B cell (primary cell): ENCODE measurements around the gene DYNC2H1. TPM values are rescaled to one million over a fixed set of nuclear protein-coding genes. Genes with fewer than 3 reads are reported as not detected.

ENCODE experiments used
- ATAC-seq: fragments of 200-7000 bp; cut with Tn5 transposase; one replicate; pipeline ENCODE4 v1.10.0; 2021; ENCODE audit warnings: low read depth, mild to moderate bottlenecking, moderate number of reproducible peaks, moderate library complexity
- CTCF ChIA-PET: fragments of 350-600 bp; sonication (Branson Sonifier 250); formaldehyde crosslinking; loops from one replicate; lab custom pipeline; 2021; ENCODE audit warnings: antibody characterized with exemption, inconsistent platforms; lab: Charles Lee
- POLR2A ChIA-PET: fragments of 350-600 bp; sonication (Branson Sonifier 250); formaldehyde crosslinking; loops from one replicate; lab custom pipeline; 2021; ENCODE audit warnings: antibody characterized with exemption; lab: Charles Lee
- DNase-seq: peaks from one replicate; pipeline ENCODE4 v3.0.0; 2013
- H2AFZ ChIP-seq: 2 replicates; pipeline ENCODE4 v1.6.1; 2012; ENCODE audit warnings: mild to moderate bottlenecking, low read depth, low read length; ENCODE audit not compliant: insufficient read depth, poor library complexity, severe bottlenecking
- H3K27ac ChIP-seq, 2 donors: 1 replicate in 1 of 2; 2 replicates in 1 of 2; pipeline ENCODE4 v1.5.1; 2012 to 2013; ENCODE audit warnings: low read length in 2 of 2, mild to moderate bottlenecking in 2 of 2, moderate library complexity in 1 of 2
- H3K27me3 ChIP-seq, 4 experiments: fragments of 200-600 bp in 1 of 4; sonication (generic) in 1 of 4; replicated peaks in 1 of 4; 1 replicate in 2 of 4; 2 replicates in 2 of 4; pipeline versions ENCODE4 v1.6.1 to v1.7.0; 2013 to 2016; ENCODE audit warnings: low read length in 3 of 4, mild to moderate bottlenecking in 2 of 4, mixed read lengths in 1 of 4, moderate library complexity in 1 of 4; ENCODE audit not compliant: insufficient read depth in 4 of 4, control insufficient read depth in 3 of 4; ENCODE audit errors: control extremely low read depth in 1 of 4
- H3K36me3 ChIP-seq, 2 experiments: replicated peaks in 1 of 2; 1 replicate in 1 of 2; 2 replicates in 1 of 2; pipeline versions ENCODE4 v1.6.1 to v1.7.1; 2013; ENCODE audit warnings: low read length in 1 of 2; ENCODE audit not compliant: insufficient read depth in 2 of 2, control insufficient read depth in 1 of 2; ENCODE audit errors: control extremely low read depth in 1 of 2, extremely low read depth in 1 of 2
- H3K4me1 ChIP-seq, 2 donors: fragments of 200-600 bp in 1 of 2; sonication (generic) in 1 of 2; 1 replicate in 1 of 2; 2 replicates in 1 of 2; pipeline versions ENCODE4 v1.5.1 to v1.6.1; 2013 to 2017; ENCODE audit warnings: low read length in 2 of 2; ENCODE audit not compliant: control insufficient read depth in 2 of 2, insufficient read depth in 2 of 2
- H3K4me2 ChIP-seq: replicated peaks from 2 replicates; pipeline ENCODE3; 2012; ENCODE audit warnings: mild to moderate bottlenecking, low read depth, low read length; ENCODE audit not compliant: poor library complexity, severe bottlenecking
- H3K4me3 ChIP-seq, 5 experiments: fragments of 200-600 bp in 1 of 5; sonication (generic) in 1 of 5; 1 replicate in 3 of 5; 2 replicates in 2 of 5; pipeline versions ENCODE4 v1.5.1 to v1.7.0; 2011 to 2016; ENCODE audit warnings: low read length in 4 of 5, mild to moderate bottlenecking in 4 of 5, low read depth in 2 of 5, control low read depth in 1 of 5, moderate library complexity in 1 of 5; ENCODE audit not compliant: insufficient read depth in 1 of 5; ENCODE audit errors: control extremely low read depth in 1 of 5, extremely low read depth in 1 of 5
- H3K79me2 ChIP-seq: fragments of 200-600 bp; sonication (generic); one replicate; pipeline ENCODE4 v1.6.0; 2016; ENCODE audit warnings: low read length; ENCODE audit not compliant: control insufficient read depth, insufficient read depth
- H3K9ac ChIP-seq: fragments of 200-600 bp; sonication (generic); 2 replicates; pipeline ENCODE4 v1.6.1; 2017; ENCODE audit warnings: mild to moderate bottlenecking, low read length, moderate library complexity
- H3K9me3 ChIP-seq, 3 donors: one replicate each; pipeline versions ENCODE4 v1.6.1 to v1.7.1; 2013; ENCODE audit warnings: low read length in 2 of 3; ENCODE audit not compliant: control insufficient read depth in 2 of 3, insufficient read depth in 1 of 3; ENCODE audit errors: control extremely low read depth in 1 of 3
- H4K20me1 ChIP-seq: 2 replicates; pipeline ENCODE4 v1.6.0; 2012; ENCODE audit warnings: mild to moderate bottlenecking, low read length; ENCODE audit not compliant: insufficient read depth, control insufficient read depth, poor library complexity, severe bottlenecking
- H3K27ac Mint-ChIP-seq: one replicate; pipeline ENCODE4 v1.8.0; 2021; ENCODE audit warnings: mixed read lengths
- H3K27me3 Mint-ChIP-seq: one replicate; pipeline ENCODE4 v1.8.0; 2021; ENCODE audit warnings: mixed read lengths
- H3K4me1 Mint-ChIP-seq: one replicate; pipeline ENCODE4 v1.8.0; 2021; ENCODE audit warnings: mixed read lengths
- H3K4me3 Mint-ChIP-seq: one replicate; pipeline ENCODE4 v1.8.0; 2021; ENCODE audit warnings: mixed read lengths
- H3K9me3 Mint-ChIP-seq: one replicate; pipeline ENCODE4 v1.8.0; 2022; ENCODE audit warnings: mixed read lengths; ENCODE audit not compliant: insufficient read depth
- CTCF ChIP-seq: fragments of 200-600 bp; IDR thresholded peaks from one replicate; pipeline ENCODE4 v1.8.0; 2022; ENCODE audit warnings: antibody characterized with exemption, mild to moderate bottlenecking
- EZH2 ChIP-seq: IDR thresholded peaks from 2 replicates; pipeline ENCODE4 v1.6.1; 2012; ENCODE audit warnings: borderline replicate concordance, low read depth, mild to moderate bottlenecking, moderate library complexity, low read length; ENCODE audit not compliant: insufficient read depth, poor library complexity, severe bottlenecking
- WGBS: methylation state at CpG from one replicate; pipeline ENCODE4 v1.1.5; 2013; ENCODE audit warnings: missing lambda C conversion rate; ENCODE audit not compliant: insufficient coverage; 5-methylcytosine and 5-hydroxymethylcytosine counted together
- intact Hi-C: fragments of 100-400 bp; cut with micrococcal nuclease; formaldehyde crosslinking; loops from one replicate; pipeline ENCODE4 v1.10.0; 2022
- polyA plus RNA-seq: library from polyadenylated mRNA; depleted of rRNA; stranded (reverse); fragments of >200 nt; gene quantifications from 2 replicates; pipeline ENCODE4 v1.2.3, GENCODE V29; 2012
- total RNA-seq, 2 donors: library from RNA; stranded (reverse); fragments of 120-200 nt in 1 of 2; gene quantifications; 1 replicate in 1 of 2; 2 replicates in 1 of 2; pipeline versions ENCODE4 v1.2.3 to v1.2.4, GENCODE V29; 2013 to 2022

Gene DYNC2H1
- total and polyA plus RNA-seq, 2 donors (not counting 1 experiment from before 2014, with no cell fraction given) = 0.92 to 7.8 TPM

GRCh38 chr11:103228807-103229206 is 119.6 kb downstream of the DYNC2H1 start:
- Mint-ChIP-seq H3K27me3 (no peaks in the 10 kb centered on the region), H3K4me3 (no peak overlapping the region), H3K27ac (no peak overlapping the region), H3K4me1 (no peaks in the 10 kb centered on the region), H3K9me3 (peaks cover 2% of the 10 kb centered on the region)
- no peak for TF ChIP-seq EZH2
- H2AFZ ChIP-seq = no peak overlapping the region
- H3K9ac ChIP-seq = no peak overlapping the region
- intact Hi-C loops = no loop called here
- H3K27ac ChIP-seq = no peak overlapping the region
- no peak for ATAC-seq
- no peaks in the 10 kb centered on the region for H3K36me3 ChIP-seq
- no peak for DNase-seq
- H3K27me3 ChIP-seq = no peaks in the 10 kb centered on the region
- WGBS = 88% methylated on average over 2 of the region's 2 CpGs
- no peaks in the 10 kb centered on the region for H3K4me1 ChIP-seq
- no peak overlapping the region for H3K4me2 ChIP-seq
- no peaks in the 10 kb centered on the region for H3K79me2 ChIP-seq
- no peaks in the 10 kb centered on the region for H4K20me1 ChIP-seq
- ChIA-PET POLR2A (no interaction called here), CTCF (no interaction called here)
- H3K9me3 ChIP-seq = no peaks in the 10 kb centered on the region
- no peak overlapping the region for H3K4me3 ChIP-seq

- no peaks in the 10 kb centered on the region for H3K27me3 Mint-ChIP-seq
- CTCF ChIA-PET = no interaction called here
- Histone ChIP-seq H3K4me2 (no peak overlapping the region), H3K27me3 (no peaks in the 10 kb centered on the region), H3K36me3 (no peaks in the 10 kb centered on the region), H3K4me1 (no peaks in the 10 kb centered on the region), H4K20me1 (no peaks in the 10 kb centered on the region), H3K9me3 (no peaks in the 10 kb centered on the region), H3K4me3 (no peak overlapping the region), H3K79me2 (no peaks in the 10 kb centered on the region), H3K27ac (no peak overlapping the region), H3K9ac (no peak overlapping the region), H2AFZ (no peak overlapping the region)
- no peak overlapping the region for H3K4me3 Mint-ChIP-seq
- TF ChIP-seq CTCF = no peak
- H3K4me1 Mint-ChIP-seq = no peaks in the 10 kb centered on the region
- DNase-seq (no peak), ATAC-seq (no peak)
- H3K9me3 Mint-ChIP-seq = no peaks in the 10 kb centered on the region
- no peak overlapping the region for H3K27ac Mint-ChIP-seq
- POLR2A ChIA-PET = no interaction called here
- 86% methylated on average over 1 of the region's 2 CpGs for WGBS
- intact Hi-C loops = no loop called here
These were observed 125.7 kb downstream of the DYNC2H1 start for GRCh38 chr11:103234974-103235373.
